GM19193 (cell line): ENCODE results near the gene NOTCH3.

ENCODE experiments used
- POLR2A ChIP-seq: IDR thresholded peaks from 4 replicates; pipeline ENCODE4 v1.6.1; 2011; ENCODE audit not compliant: insufficient read depth, insufficient read length; ENCODE audit errors: extremely low read depth

NOTCH3 gene

GRCh38 chr19:15166700-15167099 is 34.1 kb downstream of the NOTCH3 start:
- TF ChIP-seq POLR2A: no peak

GRCh38 chr19:15161028-15161984 is 39.5 kb downstream of the NOTCH3 start:
- no peak for TF ChIP-seq POLR2A

DNA sequence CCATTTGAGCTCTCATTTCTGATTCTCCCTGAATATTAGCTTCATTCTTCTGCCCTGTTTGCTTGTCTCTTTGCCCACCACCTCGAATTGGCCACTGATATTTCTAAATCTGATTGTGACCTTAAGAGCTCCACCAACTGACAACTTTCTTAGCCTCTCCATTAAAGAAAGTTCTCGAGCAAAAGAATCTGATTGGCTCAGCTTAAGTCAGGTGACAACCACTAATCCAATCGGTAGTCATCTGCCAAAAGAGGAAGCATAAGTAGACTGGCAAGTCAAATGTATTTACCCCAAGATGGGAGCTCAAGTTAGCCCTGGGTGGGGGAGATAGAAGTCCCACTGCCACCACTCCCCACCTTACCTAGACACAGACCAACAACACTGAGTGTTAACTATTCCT is 41.5 kb downstream of the NOTCH3 start:
- TF ChIP-seq POLR2A: no peak

- no peak for TF ChIP-seq POLR2A
These were observed 44.4 kb downstream of the NOTCH3 start for GRCh38 chr19:15156391-15156790.

DNA sequence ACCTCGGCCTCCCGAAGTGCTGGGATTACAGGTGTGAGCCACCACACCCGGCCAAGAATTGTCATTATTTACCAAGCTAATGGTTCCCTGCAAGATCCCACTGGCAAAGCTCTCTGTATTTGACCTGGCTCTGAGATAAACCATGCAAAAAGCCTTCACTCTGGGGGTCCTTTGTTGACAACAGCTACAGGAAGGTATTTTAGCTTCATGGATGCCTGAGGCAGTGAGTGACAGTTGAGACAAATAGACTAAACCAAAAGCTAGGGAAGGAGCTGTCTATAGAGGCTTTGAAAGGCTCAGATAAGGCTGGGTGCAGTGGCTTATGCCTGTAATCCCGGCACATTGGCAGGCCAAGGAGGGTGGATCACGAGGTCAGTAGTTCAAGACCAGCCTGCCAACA is 45.5 kb downstream of the NOTCH3 start:
- TF ChIP-seq POLR2A: no peak

DNA sequence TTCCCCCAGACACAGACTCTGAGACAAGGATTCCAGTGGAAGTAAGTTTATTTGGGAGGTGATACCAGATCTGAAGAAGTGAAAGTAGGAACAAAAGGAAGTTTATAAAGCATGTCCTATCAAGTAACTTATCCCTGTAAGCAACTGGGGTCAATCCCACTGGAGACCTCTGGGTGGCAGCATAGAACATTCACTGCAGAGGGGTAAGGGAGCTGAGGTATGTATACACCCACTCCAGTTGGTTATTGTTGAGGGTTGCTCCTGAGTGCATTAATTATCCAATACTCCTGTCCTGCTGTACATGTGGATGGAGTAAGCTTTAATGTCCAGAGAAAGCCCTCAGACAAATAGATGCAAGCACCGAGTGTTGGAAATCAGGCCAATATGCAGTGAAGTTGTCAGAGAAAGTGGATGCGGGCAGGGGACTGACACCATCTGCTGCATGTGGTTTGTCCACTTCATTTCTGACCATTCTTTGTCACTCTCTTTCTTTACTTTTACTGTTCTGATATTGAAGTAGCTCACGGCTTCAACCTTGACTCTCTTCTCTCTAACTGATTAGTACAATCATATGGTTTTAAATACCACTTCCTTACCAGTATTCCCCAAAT is 46.7 kb downstream of the NOTCH3 start:
- no peak for TF ChIP-seq POLR2A

DNA sequence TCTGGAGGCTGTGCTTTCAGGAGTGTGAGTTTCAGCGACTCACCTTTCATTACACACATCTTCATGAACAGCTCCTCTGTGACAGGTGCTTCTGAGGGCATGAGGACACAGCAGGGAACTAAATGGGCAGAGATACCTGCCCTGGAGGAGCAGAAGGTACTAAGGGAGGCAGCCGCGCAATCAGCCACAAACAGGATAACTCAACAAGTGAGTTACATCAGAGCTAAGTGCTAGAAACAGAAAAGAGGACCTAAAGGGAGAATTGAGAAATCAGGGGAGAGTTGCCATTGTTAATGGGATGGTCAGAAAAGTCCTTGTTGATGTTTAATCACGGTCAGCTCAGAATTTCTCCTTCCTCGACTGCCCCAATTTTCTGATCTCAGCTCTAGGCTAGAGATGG is 51.1 kb downstream of the NOTCH3 start:
- TF ChIP-seq POLR2A: no peak

GRCh38 chr19:15147090-15147489 is 53.7 kb downstream of the NOTCH3 start:
- no peak for TF ChIP-seq POLR2A

DNA sequence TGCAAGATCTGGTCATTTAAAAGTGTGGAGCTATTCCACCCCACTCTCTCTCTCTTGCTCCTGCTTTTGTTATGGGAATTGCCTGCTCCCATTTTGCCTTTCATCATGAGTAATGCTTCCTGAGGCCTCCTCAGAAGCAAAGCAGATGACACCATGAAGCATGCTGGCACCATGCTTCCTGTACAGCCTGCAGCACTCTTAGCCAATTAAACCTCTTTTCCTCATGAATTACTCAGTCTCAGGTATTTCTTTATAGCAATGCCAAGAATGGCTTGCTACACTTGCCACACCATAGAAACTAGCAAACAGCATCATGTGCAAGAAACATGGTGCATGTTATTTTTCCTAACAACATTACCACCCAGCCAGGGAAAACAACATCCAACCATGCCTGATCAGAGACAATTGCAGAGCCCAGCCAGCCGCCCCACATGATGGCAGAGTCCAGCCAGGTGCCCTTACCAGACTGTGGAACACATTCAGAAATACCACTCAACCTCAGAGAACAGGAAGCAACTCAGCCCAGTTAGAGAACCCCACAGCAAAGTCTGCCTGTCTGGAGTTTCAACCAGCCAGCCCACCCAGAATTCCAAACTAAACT is 56.6 kb downstream of the NOTCH3 start:
- no peak for TF ChIP-seq POLR2A

DNA sequence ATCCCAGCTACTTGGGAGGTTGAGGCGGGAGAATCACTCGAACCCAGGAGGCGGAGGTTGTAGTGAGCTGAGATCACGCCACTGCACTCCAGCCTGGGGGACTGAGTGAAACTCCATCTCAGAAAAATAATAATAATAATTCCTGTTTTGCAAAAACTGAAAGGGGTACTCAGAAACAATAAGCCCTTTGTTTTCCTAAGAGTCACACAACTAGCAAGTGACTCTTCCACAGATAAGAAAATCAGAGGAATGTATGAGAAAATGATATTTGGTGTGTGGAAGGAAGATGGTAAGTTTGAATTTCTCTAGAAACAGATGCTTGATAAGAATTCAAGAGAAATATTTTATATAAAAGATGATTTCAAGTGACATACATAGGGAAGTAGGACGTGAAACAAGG is 58.5 kb downstream of the NOTCH3 start:
- no peak for TF ChIP-seq POLR2A

DNA sequence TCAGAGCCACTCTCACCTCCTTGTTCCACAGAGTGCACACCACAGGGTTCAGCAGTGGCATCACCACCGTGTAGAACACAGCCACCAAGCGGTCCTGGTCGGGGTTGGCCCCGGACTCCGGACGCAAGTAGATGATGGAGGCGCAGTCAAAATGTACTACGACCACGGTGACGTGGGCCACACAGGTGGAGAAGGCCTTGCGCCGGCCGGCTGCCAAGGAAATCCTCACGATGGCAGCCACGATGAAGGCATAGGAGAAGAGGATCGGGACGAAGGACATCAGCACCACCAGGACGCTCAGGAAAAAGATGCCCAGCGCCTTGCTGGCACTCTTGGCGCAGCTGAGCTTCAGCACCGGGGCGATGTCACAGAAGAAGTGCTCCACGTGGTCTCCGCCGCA is 59.7 kb downstream of the NOTCH3 start:
- no peak for TF ChIP-seq POLR2A

- no peak for TF ChIP-seq POLR2A
These were observed 62.4 kb downstream of the NOTCH3 start for GRCh38 chr19:15138427-15138826.

DNA sequence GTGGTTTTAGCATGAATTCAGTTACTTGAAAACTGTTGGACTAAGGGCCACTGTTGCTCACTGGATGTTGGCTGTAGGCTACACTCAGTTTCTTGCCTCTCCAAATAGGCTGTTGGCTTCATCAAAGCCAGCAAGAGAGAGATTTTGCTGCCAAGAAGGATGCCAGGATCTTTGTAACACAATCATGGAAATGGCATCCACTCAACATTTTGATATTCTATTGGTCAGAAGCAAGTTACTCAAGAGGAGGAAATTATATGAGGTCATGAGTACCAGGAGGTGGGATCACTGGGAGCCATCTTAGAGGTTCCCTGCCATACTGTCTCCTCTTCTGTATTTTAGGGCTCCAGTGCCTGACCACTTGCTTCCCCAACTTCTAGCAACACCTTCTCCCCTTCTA is 63.0 kb downstream of the NOTCH3 start:
- no peak for TF ChIP-seq POLR2A

- TF ChIP-seq POLR2A: no peak
These were observed 64.4 kb downstream of the NOTCH3 start for GRCh38 chr19:15136234-15136954.

DNA sequence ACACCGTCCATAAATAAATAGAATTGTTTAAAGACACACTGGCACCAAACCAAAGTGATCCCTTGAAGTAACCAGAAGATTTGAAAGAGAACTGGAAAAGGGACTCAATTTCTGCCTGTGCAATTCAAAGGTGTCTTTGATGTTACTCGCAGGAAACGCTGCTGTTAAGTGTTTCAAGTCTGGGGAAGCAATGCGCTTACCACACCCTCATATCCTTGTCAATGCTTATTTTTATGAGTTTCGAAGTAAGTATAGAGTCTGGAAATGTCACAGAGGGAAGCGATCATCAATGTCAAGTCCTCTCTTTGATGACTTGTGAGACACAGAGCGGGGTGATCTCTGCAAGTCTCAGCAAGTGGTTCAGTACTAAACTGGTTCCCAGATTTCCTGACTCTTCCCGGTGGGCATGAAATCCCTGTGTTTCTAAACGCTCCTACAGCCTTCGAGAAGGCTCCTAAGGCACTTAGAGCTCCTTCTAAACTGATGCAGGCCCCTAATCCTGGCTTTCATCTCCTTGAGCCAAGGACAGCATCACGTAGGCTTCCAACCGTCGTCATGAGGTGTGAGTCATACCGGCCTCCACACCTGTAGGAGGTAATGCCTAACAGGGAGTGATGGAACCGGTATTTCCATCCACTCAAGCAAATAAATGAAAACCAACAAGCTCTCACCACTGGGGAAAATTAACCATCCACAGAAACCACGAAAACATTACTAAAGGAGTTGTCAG is 70.8 kb downstream of the NOTCH3 start:
- no peak for TF ChIP-seq POLR2A

DNA sequence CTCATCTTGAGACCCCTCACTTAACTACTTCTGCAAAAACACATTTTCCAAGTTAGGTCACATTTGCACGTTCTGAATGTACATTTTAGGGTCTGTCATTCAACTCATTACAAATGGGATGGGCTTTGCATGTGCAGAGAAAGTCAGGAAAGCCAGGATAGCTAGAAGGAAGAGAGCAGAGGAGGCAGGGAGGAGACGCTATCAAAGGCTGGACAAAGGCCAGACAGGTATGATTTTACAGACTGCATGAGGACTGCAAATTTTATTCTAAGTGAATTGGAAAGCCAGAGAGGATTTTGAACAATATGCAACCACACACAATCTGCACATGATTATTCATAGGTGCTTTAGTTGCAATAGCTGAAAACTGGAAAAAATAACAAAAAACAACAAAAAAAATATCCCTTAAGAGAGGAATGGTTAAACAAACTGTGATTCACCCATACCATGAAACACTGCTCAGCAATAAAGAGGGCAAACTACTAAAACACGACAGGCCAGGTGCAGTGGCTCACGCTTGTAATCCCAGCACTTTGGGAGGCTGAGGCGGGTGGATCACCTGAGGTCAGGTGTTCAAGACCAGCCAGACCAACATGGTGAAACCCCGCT is 72.5 kb downstream of the NOTCH3 start:
- TF ChIP-seq POLR2A: no peak
